GM12878 (cell line): ENCODE results near the gene GSG1. TPM values are rescaled to one million over a fixed set of nuclear protein-coding genes. Genes with fewer than 3 reads are reported as not detected.

Experiments used
- BCLAF1 ChIP-seq: fragments of 450-650 bp; IDR thresholded peaks from 2 replicates; pipeline ENCODE4 v1.6.1; 2017; ENCODE audit warnings: antibody characterized with exemption, mild to moderate bottlenecking, moderate library complexity
- CEBPZ ChIP-seq: fragments of 150-350 bp; IDR thresholded peaks from 2 replicates; pipeline ENCODE4 v1.6.1; 2016; ENCODE audit warnings: low read depth, low read length
- FOXK2 ChIP-seq: fragments of 450-650 bp; IDR thresholded peaks from 2 replicates; pipeline ENCODE4 v1.6.1; 2017; ENCODE audit warnings: mild to moderate bottlenecking, moderate library complexity
- HDGF ChIP-seq: fragments of 450-650 bp; IDR thresholded peaks from 2 replicates; pipeline ENCODE4 v1.6.1; 2016; ENCODE audit warnings: antibody characterized with exemption
- JUND ChIP-seq: IDR thresholded peaks from 2 replicates; pipeline ENCODE4 v1.6.1; 2012; ENCODE audit warnings: low read depth, mild to moderate bottlenecking, low read length, improper control_type of control experiment, moderate library complexity
- NFIC ChIP-seq: IDR thresholded peaks from 2 replicates; pipeline ENCODE4 v1.6.1; 2012; ENCODE audit warnings: low read depth, mild to moderate bottlenecking, inconsistent platforms, low read length, moderate library complexity
- PAX8 ChIP-seq: fragments of 450-650 bp; IDR thresholded peaks from 2 replicates; pipeline ENCODE4 v1.6.1; 2017; ENCODE audit warnings: mild to moderate bottlenecking, moderate library complexity
- SKIL ChIP-seq: fragments of 450-650 bp; IDR thresholded peaks from 2 replicates; pipeline ENCODE4 v1.6.1; 2017; ENCODE audit warnings: mild to moderate bottlenecking, low read depth, inconsistent platforms; ENCODE audit not compliant: poor library complexity, severe bottlenecking
- polyA plus RNA-seq, 11 experiments: library from polyadenylated mRNA; depleted of rRNA in 4 of 11; unstranded in 6 of 11; stranded (reverse) in 5 of 11; fragments of >200 nt; fragmentation: Nextera tagmentation in 4 of 11; fragmentation: Illumina TruSeq in 1 of 11; extraction: Ambion mirVana in 4 of 11; extraction: Trizol in 1 of 11; gene quantifications; 1 replicate in 1 of 11; 2 replicates in 10 of 11; pipeline versions ENCODE4 v1.2.1 to v1.2.3, GENCODE V29; 2011 to 2016; ENCODE audit warnings: inconsistent platforms in 2 of 11, missing spikeins in 2 of 11, low read depth in 1 of 11
- total RNA-seq, 4 experiments: library from RNA; depleted of rRNA in 3 of 4; stranded (reverse); fragments of >200 nt in 3 of 4; fragmentation: Illumina TruSeq in 1 of 4; extraction: Trizol in 1 of 4; gene quantifications; 2 replicates each; pipeline versions ENCODE4 v1.2.1 to v1.2.3, GENCODE V29; 2013 to 2021

The GSG1 gene
- total and polyA plus RNA-seq, 10 of the 15 experiments (the other 5 are each of a cell fraction or from before 2014, with no cell fraction given): not detected

GRCh38 chr12:13093848-13094220 lies 9.6 kb downstream of the GSG1 start (continued):
- TF ChIP-seq HDGF (no peak), NFIC (no peak), BCLAF1 (no peak), SKIL (no peak), CEBPZ (no peak), PAX8 (no peak), FOXK2 (no peak), JUND (no peak)
